ENCODE measurements around the gene GPC5. TPM values are rescaled to one million over a fixed set of nuclear protein-coding genes. Genes with fewer than 3 reads are reported as not detected.
"Not testable (repeated sequence)": the region's sequence is repeated elsewhere in the genome, so short reads cannot be mapped to it uniquely, and the experiment has no call there.

The GPC5 gene
- polyA plus RNA-seq, 3 donors, result 2.7 to 4.4 (median 3.9) TPM

GRCh38 chr13:92842145-92842544 is 1443.7 kb downstream of the GPC5 start:
- no peak for DNase-seq

GRCh38 chr13:92843549-92843948 is 1445.1 kb downstream of the GPC5 start:
- no peak for DNase-seq

- no peak for DNase-seq
Measured at GRCh38 chr13:92849381-92849780, 1451.0 kb downstream of the GPC5 start.

GRCh38 chr13:92864584-92865284 is 1466.3 kb downstream of the GPC5 start:
- DNase-seq, result no peak

GRCh38 chr13:92873029-92873428 is 1474.6 kb downstream of the GPC5 start:
- no peak for DNase-seq

- no peak for DNase-seq
Measured at GRCh38 chr13:92886535-92887077, 1488.2 kb downstream of the GPC5 start.

GRCh38 chr13:92894447-92894846 is 1496.0 kb downstream of the GPC5 start:
- no peak for DNase-seq

GRCh38 chr13:92896842-92897241 is 1498.4 kb downstream of the GPC5 start:
- DNase-seq, result peak; percentile 12

- not testable (repeated sequence) for DNase-seq
Measured at GRCh38 chr13:92898946-92899345, 1500.5 kb downstream of the GPC5 start.

- DNase-seq, result no peak
Measured at GRCh38 chr13:92900446-92900845, 1502.0 kb downstream of the GPC5 start.

GRCh38 chr13:92901739-92902138 is 1503.3 kb downstream of the GPC5 start:
- no peak for DNase-seq

GRCh38 chr13:92912629-92913028 is 1514.2 kb downstream of the GPC5 start:
- DNase-seq, result no peak

- DNase-seq, result no peak
Measured at GRCh38 chr13:92913840-92914239, 1515.4 kb downstream of the GPC5 start.

Other genes starting within 250 kb of the GPC5 start
- 10 to 100 TPM in 1 of 3 donors, 1 to 10 TPM in 2; 2.9 to 10.1 (median 7.2) TPM for gene MIR17HG, start 50.9 kb upstream of the GPC5 start, polyA plus RNA-seq (ENCODE audit: insufficient read length in 3 of 3)

Measured in renal pelvis (tissue), 4 donors.